ENCODE measurements around the gene KLHDC9.

The KLHDC9 gene

DNA sequence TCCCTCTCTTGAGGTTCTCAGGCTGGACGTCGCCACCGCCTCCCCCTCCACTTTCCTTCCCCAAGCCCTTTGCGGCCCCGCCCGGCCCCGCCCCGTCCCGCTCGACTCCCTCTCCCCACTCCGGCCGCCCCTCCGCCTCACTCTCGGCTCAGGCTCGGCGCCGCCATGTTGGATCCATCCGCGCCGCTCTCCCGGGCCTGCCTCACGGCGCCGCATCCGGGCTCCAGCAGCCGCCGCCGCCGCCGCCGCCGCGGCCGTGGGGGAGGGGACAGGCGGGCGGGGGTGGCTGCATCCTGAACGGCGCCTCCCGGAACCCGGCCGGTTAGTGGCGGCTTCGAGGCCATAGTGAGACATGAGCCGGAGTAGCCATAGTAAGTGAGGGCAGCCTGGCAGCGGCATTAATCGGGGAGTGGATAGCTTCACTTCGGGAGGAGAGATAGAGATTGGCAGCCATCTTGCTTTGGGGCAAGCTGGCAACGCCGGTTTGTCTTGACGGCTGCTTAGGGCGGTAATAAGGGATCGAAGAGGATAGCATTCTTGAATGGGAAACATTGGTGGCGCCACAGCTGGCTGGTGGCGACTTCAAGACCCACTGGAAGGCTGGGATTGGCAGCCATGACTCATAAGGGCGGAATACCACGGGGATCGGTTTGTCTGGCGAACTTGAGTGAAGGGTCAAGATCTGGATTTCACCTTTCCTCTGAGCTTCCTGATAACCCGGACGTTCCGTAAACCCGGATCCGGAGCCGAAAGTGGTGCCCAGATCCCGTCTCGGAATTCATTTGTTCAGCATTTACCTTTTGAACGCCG is 34.5 kb downstream of the KLHDC9 start, which contains the start of gene DEDD:
DEDD (minus strand) TSS at position 258 of the 810 bp plus-strand sequence. CDS start 8,205 bp downstream, outside the sequence.
- peaks cover 50% of the 10 kb centered on the region for H3K4me1 ChIP-seq (ENCODE audit: insufficient read depth, low read length)

DNA sequence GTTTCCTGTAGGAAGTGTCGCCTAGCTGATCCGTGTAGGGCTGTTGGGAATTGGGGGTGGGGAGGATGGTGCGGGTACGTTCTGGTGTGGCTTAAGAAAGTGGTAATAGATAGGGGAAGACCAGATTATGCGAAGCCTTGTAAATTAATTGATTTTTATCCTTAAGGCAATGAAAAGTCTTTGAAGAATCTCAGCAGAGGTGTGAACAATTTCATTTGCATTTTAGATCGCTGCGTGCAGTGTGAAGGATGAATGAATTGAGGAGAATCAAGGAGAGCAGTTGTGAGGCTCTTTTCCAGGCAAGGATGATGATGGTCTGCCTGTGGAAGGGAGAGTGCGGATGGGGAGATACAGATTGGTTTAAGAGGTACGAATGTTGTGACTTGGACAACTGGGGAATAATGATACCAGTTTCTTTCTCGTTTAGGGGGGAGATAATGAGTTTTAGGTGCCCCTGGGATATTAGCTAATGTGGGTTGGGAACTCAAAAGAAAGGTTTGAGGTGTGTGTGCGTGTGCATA is 35.1 kb downstream of the KLHDC9 start:
- TF ChIP-seq, protein P1, sequence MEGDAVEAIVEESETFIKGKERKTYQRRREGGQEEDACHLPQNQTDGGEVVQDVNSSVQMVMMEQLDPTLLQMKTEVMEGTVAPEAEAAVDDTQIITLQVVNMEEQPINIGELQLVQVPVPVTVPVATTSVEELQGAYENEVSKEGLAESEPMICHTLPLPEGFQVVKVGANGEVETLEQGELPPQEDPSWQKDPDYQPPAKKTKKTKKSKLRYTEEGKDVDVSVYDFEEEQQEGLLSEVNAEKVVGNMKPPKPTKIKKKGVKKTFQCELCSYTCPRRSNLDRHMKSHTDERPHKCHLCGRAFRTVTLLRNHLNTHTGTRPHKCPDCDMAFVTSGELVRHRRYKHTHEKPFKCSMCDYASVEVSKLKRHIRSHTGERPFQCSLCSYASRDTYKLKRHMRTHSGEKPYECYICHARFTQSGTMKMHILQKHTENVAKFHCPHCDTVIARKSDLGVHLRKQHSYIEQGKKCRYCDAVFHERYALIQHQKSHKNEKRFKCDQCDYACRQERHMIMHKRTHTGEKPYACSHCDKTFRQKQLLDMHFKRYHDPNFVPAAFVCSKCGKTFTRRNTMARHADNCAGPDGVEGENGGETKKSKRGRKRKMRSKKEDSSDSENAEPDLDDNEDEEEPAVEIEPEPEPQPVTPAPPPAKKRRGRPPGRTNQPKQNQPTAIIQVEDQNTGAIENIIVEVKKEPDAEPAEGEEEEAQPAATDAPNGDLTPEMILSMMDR (IDR thresholded peaks at IDR 0.05; ENCODE audit: borderline replicate concordance, extremely low read depth, low read length, poor library complexity, severe bottlenecking) = no peak
- Histone ChIP-seq H3K4me2 (ENCODE audit: insufficient read depth, low read length) (peak overlapping the region; percentile 69), H3K79me2 (ENCODE audit: insufficient read depth, low read length) (peaks cover 69% of the 10 kb centered on the region), H3K9me3 (ENCODE audit: insufficient read depth, low read length, severe bottlenecking) (no peaks in the 10 kb centered on the region), H3K9ac (ENCODE audit: low read depth, low read length) (peak overlapping the region; percentile 82), H3K36me3 (ENCODE audit: insufficient read depth, low read length) (peaks cover 24% of the 10 kb centered on the region), H3K4me1 (ENCODE audit: insufficient read depth, low read length) (peaks cover 43% of the 10 kb centered on the region), H3K27ac (ENCODE audit: low read length) (peak overlapping the region; percentile 93), H4K20me1 (ENCODE audit: insufficient read depth, low read length) (no peaks in the 10 kb centered on the region), H3K4me3 (ENCODE audit: low read depth in 1 of 2, low read length in 2 of 2) (peak overlapping the region; percentile 64 to 77), H2AFZ (ENCODE audit: low read depth, low read length) (peak overlapping the region; percentile 97), H3K27me3 (ENCODE audit: insufficient read depth, low read length, poor library complexity) (no peaks in the 10 kb centered on the region)
- ATAC-seq (ENCODE audit: insufficient read depth, low read depth) = peak; percentile 20
- no peak for DNase-seq

More for the DNA sequence above, 34.5 kb downstream of the KLHDC9 start, which contains the start of gene DEDD:
- no peak for TF ChIP-seq EZH2 (IDR thresholded peaks at IDR 0.05; ENCODE audit: borderline replicate concordance, low read depth, low read length, severe bottlenecking)
- TF ChIP-seq, protein P1 (IDR thresholded peaks at IDR 0.05; ENCODE audit: borderline replicate concordance, extremely low read depth, low read length, poor library complexity, severe bottlenecking) = peak; percentile 21
- Histone ChIP-seq H3K27ac (ENCODE audit: low read length) (peak within 1 kb of the TSS; percentile 93), H3K4me3 (ENCODE audit: low read depth in 1 of 2, low read length in 2 of 2) (peak within 1 kb of the TSS; percentile 64 to 77), H2AFZ (ENCODE audit: low read depth, low read length) (peak within 1 kb of the TSS; percentile 97), H4K20me1 (ENCODE audit: insufficient read depth, low read length) (no peaks in the 10 kb centered on the region), H3K79me2 (ENCODE audit: insufficient read depth, low read length) (peaks cover 76% of the 10 kb centered on the region), H3K9ac (ENCODE audit: low read depth, low read length) (peak within 1 kb of the TSS; percentile 82), H3K36me3 (ENCODE audit: insufficient read depth, low read length) (peaks cover 31% of the 10 kb centered on the region), H3K4me2 (ENCODE audit: insufficient read depth, low read length) (peak within 1 kb of the TSS; percentile 69), H3K9me3 (ENCODE audit: insufficient read depth, low read length, severe bottlenecking) (no peaks in the 10 kb centered on the region), H3K27me3 (ENCODE audit: insufficient read depth, low read length, poor library complexity) (no peaks in the 10 kb centered on the region)
- DNase-seq (peak; percentile 96), ATAC-seq (ENCODE audit: insufficient read depth, low read depth) (peak; percentile 96)

DNA sequence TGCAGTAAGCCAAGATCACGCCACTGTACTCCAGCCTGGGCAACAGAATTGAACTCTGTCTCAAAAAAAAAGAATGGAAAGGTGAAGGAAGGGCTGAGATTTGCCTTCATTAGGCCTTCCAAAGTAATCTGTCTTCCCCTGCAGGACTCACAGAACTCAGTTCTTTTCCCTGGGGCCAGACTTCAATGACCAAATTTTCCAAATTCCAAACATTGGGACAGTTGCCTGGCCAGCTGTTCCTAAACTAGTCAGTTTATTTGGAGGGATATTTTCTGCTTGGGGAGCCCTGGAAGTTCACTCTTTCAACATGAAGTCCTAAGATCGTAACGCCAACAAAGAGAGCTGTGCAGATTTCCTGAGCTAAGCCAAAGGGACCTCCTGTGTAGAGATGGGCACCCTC is 39.7 kb downstream of the KLHDC9 start:
- Histone ChIP-seq H3K4me3 (ENCODE audit: low read depth in 1 of 2, low read length in 2 of 2) (no peak overlapping the region), H3K27me3 (ENCODE audit: insufficient read depth, low read length, poor library complexity) (no peaks in the 10 kb centered on the region), H3K9me3 (ENCODE audit: insufficient read depth, low read length, severe bottlenecking) (no peaks in the 10 kb centered on the region), H3K9ac (ENCODE audit: low read depth, low read length) (no peak overlapping the region), H3K4me1 (ENCODE audit: insufficient read depth, low read length) (peaks cover 10% of the 10 kb centered on the region), H4K20me1 (ENCODE audit: insufficient read depth, low read length) (no peaks in the 10 kb centered on the region), H3K27ac (ENCODE audit: low read length) (no peak overlapping the region), H3K79me2 (ENCODE audit: insufficient read depth, low read length) (peaks cover 24% of the 10 kb centered on the region), H3K36me3 (ENCODE audit: insufficient read depth, low read length) (peaks cover 5% of the 10 kb centered on the region), H3K4me2 (ENCODE audit: insufficient read depth, low read length) (no peak overlapping the region), H2AFZ (ENCODE audit: low read depth, low read length) (no peak overlapping the region)
- no peak for TF ChIP-seq EZH2 (IDR thresholded peaks at IDR 0.05; ENCODE audit: borderline replicate concordance, low read depth, low read length, severe bottlenecking)
- TF ChIP-seq, protein P1 (IDR thresholded peaks at IDR 0.05; ENCODE audit: borderline replicate concordance, extremely low read depth, low read length, poor library complexity, severe bottlenecking) = no peak
- ATAC-seq (ENCODE audit: insufficient read depth, low read depth) = no peak
- DNase-seq = no peak
